ENCODE measurements around the gene AUTS2. TPM values are rescaled to one million over a fixed set of nuclear protein-coding genes. Genes with fewer than 3 reads are reported as not detected.

The AUTS2 gene
- total RNA-seq, 1 experiment from 2014 or later, result 2.5 TPM

DNA sequence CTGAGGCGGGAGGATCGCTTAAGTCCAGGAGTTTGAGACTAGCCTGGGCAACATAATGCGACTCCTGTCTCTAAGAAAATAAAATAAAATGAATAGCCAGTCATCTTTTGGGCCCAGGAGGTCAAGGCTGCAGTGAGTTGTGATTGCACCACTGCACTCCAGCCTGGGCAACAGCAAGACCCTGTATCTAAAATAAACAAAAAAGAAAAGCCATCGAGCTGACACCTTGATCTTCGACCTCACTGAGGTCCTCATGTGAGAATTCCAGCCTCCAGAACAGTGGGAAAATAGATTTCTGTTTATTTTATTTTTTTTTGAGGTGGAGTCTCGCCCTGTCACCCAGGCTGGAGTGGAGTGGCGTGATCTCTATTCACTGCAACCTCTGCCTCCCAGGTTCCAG, 1232.2 kb downstream of the AUTS2 start:
- ChIA-PET POLR2A (interaction anchor here (0.7 kb wide), 1 partner anchor 883 kb away, joined by 6 read pairs; no protein-coding TSS in a partner anchor), CTCF (no interaction called here)
- ATAC-seq, result no peak
- no peak for DNase-seq (ENCODE audit: low read depth, low spot score)
- no peak overlapping the region for H3K4me3 ChIP-seq (ENCODE audit: low read depth in 2 of 2, low read length in 2 of 2)
- no peaks in the 10 kb centered on the region; the same call in 1 of the 2 replicates for H3K27me3 ChIP-seq (ENCODE audit: control insufficient read depth, insufficient read depth, low read length)
- intact Hi-C loops (cut with micrococcal nuclease; ENCODE audit: unreplicated experiment), result no loop called here
- no TSS peak for BruUV-seq (replicated peaks)
- H3K4me1 ChIP-seq (ENCODE audit: control insufficient read depth, insufficient read depth, low read length), result no peaks in the 10 kb centered on the region
- H3K9me3 ChIP-seq (ENCODE audit: control insufficient read depth, insufficient read depth, low read depth, low read length), result no peaks in the 10 kb centered on the region
- in situ Hi-C loops (cut with HindIII; ENCODE audit: low pct_unique_long_range_greater_than_20kb, low sequenced_read_pairs), result no loop called here
- no peaks in the 10 kb centered on the region for H3K36me3 ChIP-seq (ENCODE audit: control insufficient read depth, insufficient read depth, low read length)
- TF ChIP-seq, protein P1, sequence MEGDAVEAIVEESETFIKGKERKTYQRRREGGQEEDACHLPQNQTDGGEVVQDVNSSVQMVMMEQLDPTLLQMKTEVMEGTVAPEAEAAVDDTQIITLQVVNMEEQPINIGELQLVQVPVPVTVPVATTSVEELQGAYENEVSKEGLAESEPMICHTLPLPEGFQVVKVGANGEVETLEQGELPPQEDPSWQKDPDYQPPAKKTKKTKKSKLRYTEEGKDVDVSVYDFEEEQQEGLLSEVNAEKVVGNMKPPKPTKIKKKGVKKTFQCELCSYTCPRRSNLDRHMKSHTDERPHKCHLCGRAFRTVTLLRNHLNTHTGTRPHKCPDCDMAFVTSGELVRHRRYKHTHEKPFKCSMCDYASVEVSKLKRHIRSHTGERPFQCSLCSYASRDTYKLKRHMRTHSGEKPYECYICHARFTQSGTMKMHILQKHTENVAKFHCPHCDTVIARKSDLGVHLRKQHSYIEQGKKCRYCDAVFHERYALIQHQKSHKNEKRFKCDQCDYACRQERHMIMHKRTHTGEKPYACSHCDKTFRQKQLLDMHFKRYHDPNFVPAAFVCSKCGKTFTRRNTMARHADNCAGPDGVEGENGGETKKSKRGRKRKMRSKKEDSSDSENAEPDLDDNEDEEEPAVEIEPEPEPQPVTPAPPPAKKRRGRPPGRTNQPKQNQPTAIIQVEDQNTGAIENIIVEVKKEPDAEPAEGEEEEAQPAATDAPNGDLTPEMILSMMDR (IDR thresholded peaks at IDR 0.05), result no peak
- TF ChIP-seq POLR2AphosphoS5 (IDR thresholded peaks at IDR 0.05; ENCODE audit: low read depth, low read length), result no peak
- TF ChIP-seq, protein P2, sequence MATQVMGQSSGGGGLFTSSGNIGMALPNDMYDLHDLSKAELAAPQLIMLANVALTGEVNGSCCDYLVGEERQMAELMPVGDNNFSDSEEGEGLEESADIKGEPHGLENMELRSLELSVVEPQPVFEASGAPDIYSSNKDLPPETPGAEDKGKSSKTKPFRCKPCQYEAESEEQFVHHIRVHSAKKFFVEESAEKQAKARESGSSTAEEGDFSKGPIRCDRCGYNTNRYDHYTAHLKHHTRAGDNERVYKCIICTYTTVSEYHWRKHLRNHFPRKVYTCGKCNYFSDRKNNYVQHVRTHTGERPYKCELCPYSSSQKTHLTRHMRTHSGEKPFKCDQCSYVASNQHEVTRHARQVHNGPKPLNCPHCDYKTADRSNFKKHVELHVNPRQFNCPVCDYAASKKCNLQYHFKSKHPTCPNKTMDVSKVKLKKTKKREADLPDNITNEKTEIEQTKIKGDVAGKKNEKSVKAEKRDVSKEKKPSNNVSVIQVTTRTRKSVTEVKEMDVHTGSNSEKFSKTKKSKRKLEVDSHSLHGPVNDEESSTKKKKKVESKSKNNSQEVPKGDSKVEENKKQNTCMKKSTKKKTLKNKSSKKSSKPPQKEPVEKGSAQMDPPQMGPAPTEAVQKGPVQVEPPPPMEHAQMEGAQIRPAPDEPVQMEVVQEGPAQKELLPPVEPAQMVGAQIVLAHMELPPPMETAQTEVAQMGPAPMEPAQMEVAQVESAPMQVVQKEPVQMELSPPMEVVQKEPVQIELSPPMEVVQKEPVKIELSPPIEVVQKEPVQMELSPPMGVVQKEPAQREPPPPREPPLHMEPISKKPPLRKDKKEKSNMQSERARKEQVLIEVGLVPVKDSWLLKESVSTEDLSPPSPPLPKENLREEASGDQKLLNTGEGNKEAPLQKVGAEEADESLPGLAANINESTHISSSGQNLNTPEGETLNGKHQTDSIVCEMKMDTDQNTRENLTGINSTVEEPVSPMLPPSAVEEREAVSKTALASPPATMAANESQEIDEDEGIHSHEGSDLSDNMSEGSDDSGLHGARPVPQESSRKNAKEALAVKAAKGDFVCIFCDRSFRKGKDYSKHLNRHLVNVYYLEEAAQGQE (IDR thresholded peaks at IDR 0.05; ENCODE audit: insufficient read depth in 1 of 2, low read depth in 2 of 2, low read length in 1 of 2), result no peak
- TF ChIP-seq TCF7L2 (IDR thresholded peaks at IDR 0.05; ENCODE audit: low read depth, low read length), result no peak
- TF ChIP-seq SIN3A (IDR thresholded peaks at IDR 0.05; ENCODE audit: borderline replicate concordance, insufficient read depth, low read depth, low read length), result no peak
- no peak overlapping the region for H3K27ac ChIP-seq (ENCODE audit: low read length)

DNA sequence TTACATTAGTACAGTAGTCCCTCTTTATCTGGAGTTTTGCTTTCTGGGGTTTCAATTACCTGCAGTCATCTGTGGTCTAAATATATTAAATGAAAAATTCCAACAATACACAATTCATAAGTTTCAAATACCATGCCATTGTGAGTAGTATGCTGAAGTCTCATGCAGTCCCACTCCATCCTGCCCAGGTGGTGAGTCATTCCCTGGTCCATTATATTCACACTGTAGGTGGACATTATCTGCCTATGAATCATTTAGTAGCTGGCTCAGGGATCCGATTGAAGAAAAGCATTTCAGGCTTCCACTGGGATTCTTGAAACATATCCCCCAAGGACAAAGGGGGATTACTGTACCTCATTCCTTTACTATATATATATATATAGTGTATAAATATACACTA, 1235.5 kb downstream of the AUTS2 start:
- ATAC-seq (no peak), DNase-seq (ENCODE audit: low read depth, low spot score) (no peak)
- H3K27ac ChIP-seq (ENCODE audit: low read length), result no peak overlapping the region
- ChIA-PET POLR2A (no interaction called here), CTCF (interaction anchor here (0.7 kb wide), 1 partner anchor 900 kb away, joined by 5 read pairs; no protein-coding TSS in a partner anchor)
- H3K9me3 ChIP-seq (ENCODE audit: control insufficient read depth, insufficient read depth, low read depth, low read length), result no peaks in the 10 kb centered on the region
- intact Hi-C loops (cut with micrococcal nuclease; ENCODE audit: unreplicated experiment) (no loop called here), in situ Hi-C loops (cut with HindIII; ENCODE audit: low pct_unique_long_range_greater_than_20kb, low sequenced_read_pairs) (no loop called here)
- H3K4me1 ChIP-seq (ENCODE audit: control insufficient read depth, insufficient read depth, low read length), result no peaks in the 10 kb centered on the region
- no peak overlapping the region for H3K4me3 ChIP-seq (ENCODE audit: low read depth in 2 of 2, low read length in 2 of 2)
- H3K36me3 ChIP-seq (ENCODE audit: control insufficient read depth, insufficient read depth, low read length), result no peaks in the 10 kb centered on the region
- no peak for TF ChIP-seq SIN3A (IDR thresholded peaks at IDR 0.05; ENCODE audit: borderline replicate concordance, insufficient read depth, low read depth, low read length)
- TF ChIP-seq, protein P1 (IDR thresholded peaks at IDR 0.05), result no peak
- TF ChIP-seq, protein P2 (IDR thresholded peaks at IDR 0.05; ENCODE audit: insufficient read depth in 1 of 2, low read depth in 2 of 2, low read length in 1 of 2), result no peak
- no peak for TF ChIP-seq TCF7L2 (IDR thresholded peaks at IDR 0.05; ENCODE audit: low read depth, low read length)
- BruUV-seq (replicated peaks), result no TSS peak
- H3K27me3 ChIP-seq (ENCODE audit: control insufficient read depth, insufficient read depth, low read length), result no peaks in the 10 kb centered on the region; the same call in 1 of the 2 replicates

Data from Panc1 (cell line).